Activated T-helper 2 cell treated with anti-CD3 and anti-CD28 coated beads, Interferon-gamma antibody, Interleukin-2, Interleukin-4, amounts not matched to agents 10 μg/mL and 5 μg/mL and 100 μg/mL, durations not matched to agents 14 hours and 24 hours and 36 hours (primary cell): ENCODE data around the gene MARCHF5. TPM values are rescaled to one million over a fixed set of nuclear protein-coding genes. Genes with fewer than 3 reads are reported as not detected.

Source experiments
- DNase-seq: peaks from one replicate; pipeline ENCODE4 v3.0.0; 2021; ENCODE audit warnings: low spot score
- H3K27ac Mint-ChIP-seq: one replicate; pipeline ENCODE4 v1.8.0; 2021; ENCODE audit warnings: mixed read lengths
- H3K27me3 Mint-ChIP-seq: one replicate; pipeline ENCODE4 v1.8.0; 2021; ENCODE audit warnings: low read depth, mixed read lengths
- H3K36me3 Mint-ChIP-seq: one replicate; pipeline ENCODE4 v1.8.0; 2021; ENCODE audit warnings: low read depth, mixed read lengths
- H3K4me1 Mint-ChIP-seq: one replicate; pipeline ENCODE4 v1.8.0; 2021; ENCODE audit warnings: low read depth, mixed read lengths
- H3K4me3 Mint-ChIP-seq: one replicate; pipeline ENCODE4 v1.8.0; 2021; ENCODE audit warnings: low read depth, mild to moderate bottlenecking, moderate library complexity, mixed read lengths
- H3K9me3 Mint-ChIP-seq: one replicate; pipeline ENCODE4 v1.8.0; 2021; ENCODE audit warnings: mixed read lengths
- intact Hi-C: fragments of 100-400 bp; cut with micrococcal nuclease; formaldehyde crosslinking; loops from one replicate; pipeline ENCODE4 v1.15.1; 2023
- total RNA-seq: library from RNA; stranded (reverse); gene quantifications from 2 replicates; pipeline ENCODE4 v1.2.3, GENCODE V29; 2022

Gene MARCHF5
- total RNA-seq, result 19.4 and 20.3 TPM in 2 replicates

GRCh38 chr10:92290837-92291615 is at the start of gene MARCHF5, which contains the start of gene CPEB3:
Gene MARCHF5 (plus strand): TSS chr10:92291167. CDS start chr10:92291495, 328 bp downstream.
Gene CPEB3 (minus strand): TSS chr10:92291078. CDS start chr10:92240350, 50,728 bp downstream.
- peak; percentile 89 for DNase-seq
- Mint-ChIP-seq H3K27ac (peak within 1 kb of the TSS; percentile 77), H3K36me3 (peaks cover 17% of the 10 kb centered on the region), H3K4me3 (peak within 1 kb of the TSS; percentile 94), H3K9me3 (no peaks in the 10 kb centered on the region), H3K27me3 (no peaks in the 10 kb centered on the region), H3K4me1 (peaks cover 21% of the 10 kb centered on the region)
- intact Hi-C loops, result loop anchor here (1.0 to 10.0 kb wide), 7 partner anchors 51 to 494 kb away; partner anchors contain the start of genes IDE and TNKS2

GRCh38 chr10:92241501-92241900 is 49.5 kb upstream of the MARCHF5 start:
- H3K4me1 Mint-ChIP-seq, result peaks cover 39% of the 10 kb centered on the region
- no peak for DNase-seq
- H3K27me3 Mint-ChIP-seq, result peaks cover 43% of the 10 kb centered on the region
- intact Hi-C loops, result loop anchor here (5.0 kb wide), 1 partner anchor 351 kb away; the partner anchor contains the start of gene KIF11
- peak overlapping the region; percentile 78 for H3K4me3 Mint-ChIP-seq
- peaks cover 18% of the 10 kb centered on the region for H3K36me3 Mint-ChIP-seq
- H3K27ac Mint-ChIP-seq, result no peak overlapping the region
- H3K9me3 Mint-ChIP-seq, result no peaks in the 10 kb centered on the region

- Mint-ChIP-seq H3K4me1 (peaks cover 37% of the 10 kb centered on the region), H3K9me3 (no peaks in the 10 kb centered on the region), H3K4me3 (no peak overlapping the region), H3K27me3 (peaks cover 39% of the 10 kb centered on the region), H3K27ac (no peak overlapping the region), H3K36me3 (peaks cover 14% of the 10 kb centered on the region)
- DNase-seq, result no peak
- intact Hi-C loops, result loop anchor here (5.0 kb wide), 1 partner anchor 350 kb away; the partner anchor contains the start of gene KIF11
Observed at GRCh38 chr10:92242380-92242779, 48.6 kb upstream of the MARCHF5 start.

GRCh38 chr10:92242910-92243671 is 47.9 kb upstream of the MARCHF5 start:
- Mint-ChIP-seq H3K4me1 (peaks cover 37% of the 10 kb centered on the region), H3K36me3 (peaks cover 10% of the 10 kb centered on the region), H3K27ac (no peak overlapping the region), H3K4me3 (peak overlapping the region; percentile 7), H3K27me3 (peaks cover 32% of the 10 kb centered on the region), H3K9me3 (no peaks in the 10 kb centered on the region)
- DNase-seq, result no peak
- intact Hi-C loops, result loop anchor here (5.0 kb wide), 1 partner anchor 349 kb away; the partner anchor contains the start of gene KIF11

GRCh38 chr10:92244796-92245195 is 46.2 kb upstream of the MARCHF5 start:
- intact Hi-C loops, result loop anchor here (5.0 kb wide), 1 partner anchor 348 kb away; the partner anchor contains the start of gene KIF11
- no peak overlapping the region for H3K4me3 Mint-ChIP-seq
- H3K9me3 Mint-ChIP-seq, result no peaks in the 10 kb centered on the region
- DNase-seq, result no peak
- H3K36me3 Mint-ChIP-seq, result no peaks in the 10 kb centered on the region
- H3K27ac Mint-ChIP-seq, result no peak overlapping the region
- peaks cover 19% of the 10 kb centered on the region for H3K27me3 Mint-ChIP-seq
- H3K4me1 Mint-ChIP-seq, result peaks cover 29% of the 10 kb centered on the region

- Mint-ChIP-seq H3K9me3 (no peaks in the 10 kb centered on the region), H3K4me1 (peaks cover 3% of the 10 kb centered on the region), H3K27me3 (no peaks in the 10 kb centered on the region), H3K4me3 (no peak overlapping the region), H3K27ac (no peak overlapping the region), H3K36me3 (no peaks in the 10 kb centered on the region)
- intact Hi-C loops, result no loop called here
- no peak for DNase-seq
Observed at GRCh38 chr10:92248566-92248965, 42.4 kb upstream of the MARCHF5 start.

- intact Hi-C loops, result no loop called here
- Mint-ChIP-seq H3K9me3 (no peaks in the 10 kb centered on the region), H3K27ac (no peak overlapping the region), H3K4me3 (no peak overlapping the region), H3K4me1 (peaks cover 12% of the 10 kb centered on the region), H3K36me3 (peaks cover 3% of the 10 kb centered on the region), H3K27me3 (no peaks in the 10 kb centered on the region)
- DNase-seq, result no peak
Observed at GRCh38 chr10:92263396-92263795, 27.6 kb upstream of the MARCHF5 start.

- intact Hi-C loops, result no loop called here
- no peak overlapping the region for H3K27ac Mint-ChIP-seq
- H3K27me3 Mint-ChIP-seq, result no peaks in the 10 kb centered on the region
- H3K36me3 Mint-ChIP-seq, result peaks cover 3% of the 10 kb centered on the region
- DNase-seq, result no peak
- H3K4me3 Mint-ChIP-seq, result no peak overlapping the region
- no peaks in the 10 kb centered on the region for H3K9me3 Mint-ChIP-seq
- peaks cover 12% of the 10 kb centered on the region for H3K4me1 Mint-ChIP-seq
Observed at GRCh38 chr10:92264249-92264648, 26.7 kb upstream of the MARCHF5 start.

- H3K36me3 Mint-ChIP-seq, result peaks cover 3% of the 10 kb centered on the region
- H3K4me1 Mint-ChIP-seq, result peaks cover 12% of the 10 kb centered on the region
- intact Hi-C loops, result no loop called here
- H3K27ac Mint-ChIP-seq, result no peak overlapping the region
- DNase-seq, result no peak
- H3K9me3 Mint-ChIP-seq, result no peaks in the 10 kb centered on the region
- H3K27me3 Mint-ChIP-seq, result no peaks in the 10 kb centered on the region
- H3K4me3 Mint-ChIP-seq, result no peak overlapping the region
Observed at GRCh38 chr10:92265687-92266258, 25.2 kb upstream of the MARCHF5 start.

- H3K4me3 Mint-ChIP-seq, result no peak overlapping the region
Observed at GRCh38 chr10:92267343-92267742, 23.6 kb upstream of the MARCHF5 start.

GRCh38 chr10:92268748-92269147 is 22.2 kb upstream of the MARCHF5 start:
- Mint-ChIP-seq H3K36me3 (peaks cover 3% of the 10 kb centered on the region), H3K9me3 (no peaks in the 10 kb centered on the region), H3K27me3 (no peaks in the 10 kb centered on the region), H3K27ac (no peak overlapping the region), H3K4me3 (no peak overlapping the region), H3K4me1 (peaks cover 12% of the 10 kb centered on the region)
- DNase-seq, result no peak
- intact Hi-C loops, result no loop called here

More at GRCh38 chr10:92267343-92267742, 23.6 kb upstream of the MARCHF5 start:
- Mint-ChIP-seq H3K36me3 (peaks cover 3% of the 10 kb centered on the region), H3K4me1 (peaks cover 12% of the 10 kb centered on the region), H3K27me3 (no peaks in the 10 kb centered on the region), H3K9me3 (no peaks in the 10 kb centered on the region), H3K27ac (no peak overlapping the region)
- intact Hi-C loops, result no loop called here
- DNase-seq, result no peak

GRCh38 chr10:92274071-92274470 is 16.9 kb upstream of the MARCHF5 start:
- Mint-ChIP-seq H3K27me3 (no peaks in the 10 kb centered on the region), H3K4me3 (no peak overlapping the region), H3K4me1 (no peaks in the 10 kb centered on the region), H3K27ac (no peak overlapping the region), H3K9me3 (no peaks in the 10 kb centered on the region), H3K36me3 (no peaks in the 10 kb centered on the region)
- no peak for DNase-seq
- intact Hi-C loops, result no loop called here
